K562 (cell line): ENCODE results near the gene NKX2-1. TPM values are rescaled to one million over a fixed set of nuclear protein-coding genes. Genes with fewer than 3 reads are reported as not detected.

Experiments
- ATAC-seq: fragments of 200-7000 bp; cut with Tn5 transposase; 3 replicates; pipeline ENCODE4 v1.9.1; 2020; ENCODE audit warnings: moderate library complexity
- BruUV-seq: library from RNA; stranded (reverse); fragments of 400-500 nt; replicated peaks from 2 replicates; lab custom pipeline; 2021; lab: Mats Ljungman, UMichigan
- CTCF ChIA-PET: fragments of 300-600 bp; formaldehyde crosslinking; extraction: SDS; loops from one replicate; lab custom pipeline; 2021; ENCODE audit warnings: low intra/inter-chr PET ratio; lab: Yijun Ruan, JAX
- POLR2A ChIA-PET: fragments of 300-600, 350-650 bp; sonication (Branson Sonifier 250); formaldehyde crosslinking; extraction: SDS; loops from one replicate; lab custom pipeline; 2021; ENCODE audit warnings: antibody characterized with exemption, inconsistent platforms; lab: Yijun Ruan, JAX
- DNase-seq, 4 experiments: peaks; one replicate each; pipeline versions ENCODE4 v3.0.0 to v3.0.0-alpha.2; 2011 to 2018; ENCODE audit warnings: low spot score in 3 of 4, mixed read lengths in 3 of 4; ENCODE audit errors: extremely low read depth in 1 of 4
- FAIRE-seq: peaks from 2 replicates; lab custom pipeline; 2011; peaks lifted over from hg19 to GRCh38; lab: Jason Lieb, UNC
- H2AFZ ChIP-seq: 2 replicates; pipeline ENCODE4 v1.6.0; 2011; ENCODE audit warnings: low read depth, low read length, control low read depth, inconsistent platforms
- H3K27ac ChIP-seq: fragments of 200-600 bp; 3 replicates; pipeline ENCODE4 v1.8.0; 2011; ENCODE audit warnings: low read depth, mild to moderate bottlenecking, control low read depth, inconsistent platforms, low read length, moderate library complexity, mixed read lengths; ENCODE audit errors: extremely low read depth
- H3K27me3 ChIP-seq, 2 experiments: fragments of 300-600 bp in 1 of 2; 2 replicates in 1 of 2; 3 replicates in 1 of 2; pipeline versions ENCODE4 v1.6.0 to v1.8.0; 2011; ENCODE audit warnings: inconsistent platforms in 2 of 2, low read length in 2 of 2, mild to moderate bottlenecking in 1 of 2, mixed read lengths in 1 of 2, moderate library complexity in 1 of 2; ENCODE audit not compliant: control insufficient read depth in 2 of 2, insufficient read depth in 2 of 2
- H3K36me3 ChIP-seq: fragments of 300-600 bp; 3 replicates; pipeline ENCODE4 v1.8.0; 2011; ENCODE audit warnings: mild to moderate bottlenecking, low read length, inconsistent platforms; ENCODE audit not compliant: control insufficient read depth, insufficient read depth
- H3K4me1 ChIP-seq, 2 experiments: fragments of 200-600 bp in 1 of 2; replicated peaks in 1 of 2; 2 replicates in 1 of 2; 3 replicates in 1 of 2; pipeline versions ENCODE4 v1.5.1 to v1.8.0; 2011; ENCODE audit warnings: inconsistent platforms in 2 of 2, low read length in 2 of 2, mild to moderate bottlenecking in 1 of 2, mixed read lengths in 1 of 2, moderate library complexity in 1 of 2; ENCODE audit not compliant: control insufficient read depth in 2 of 2, insufficient read depth in 2 of 2
- H3K4me2 ChIP-seq: 2 replicates; pipeline ENCODE4 v1.6.1; 2011; ENCODE audit warnings: low read length, control low read depth, inconsistent platforms, mixed read lengths; ENCODE audit not compliant: insufficient read depth
- H3K4me3 ChIP-seq: fragments of 200-600 bp; sonication (generic), shearing (Covaris generic); 2 replicates; pipeline ENCODE4 v1.5.1; 2016; ENCODE audit warnings: control low read depth, inconsistent platforms
- H3K79me2 ChIP-seq: fragments of 200-600 bp; 3 replicates; pipeline ENCODE4 v1.8.0; 2011; ENCODE audit warnings: low read length, inconsistent platforms; ENCODE audit not compliant: control insufficient read depth, insufficient read depth
- H3K9ac ChIP-seq, 2 experiments: 2 replicates each; pipeline versions ENCODE4 v1.6.0 to v1.6.1; 2011; ENCODE audit warnings: low read depth in 2 of 2, low read length in 2 of 2, control low read depth in 1 of 2, inconsistent platforms in 1 of 2, mild to moderate bottlenecking in 1 of 2, mixed read lengths in 1 of 2; ENCODE audit not compliant: insufficient read depth in 1 of 2
- H3K9me1 ChIP-seq: one replicate; pipeline ENCODE4 v1.6.0; 2011; ENCODE audit warnings: inconsistent platforms, mild to moderate bottlenecking, low read length, moderate library complexity; ENCODE audit not compliant: control insufficient read depth, insufficient read depth
- H3K9me3 ChIP-seq: replicated peaks from 2 replicates; pipeline ENCODE4 v1.5.1; 2011; ENCODE audit warnings: low read depth, low read length, inconsistent platforms; ENCODE audit not compliant: control insufficient read depth, insufficient read depth
- H4K20me1 ChIP-seq: replicated peaks from 2 replicates; pipeline ENCODE4 v1.6.1; 2011; ENCODE audit warnings: low read length, inconsistent platforms, mixed read lengths; ENCODE audit not compliant: control insufficient read depth, insufficient read depth
- BRF1 ChIP-seq: IDR thresholded peaks from 3 replicates; pipeline ENCODE4 v1.6.1; 2011; ENCODE audit warnings: borderline replicate concordance, mild to moderate bottlenecking; ENCODE audit not compliant: insufficient read length; ENCODE audit errors: extremely low read depth
- C11orf30 ChIP-seq: fragments of 450-650 bp; IDR thresholded peaks from 2 replicates; pipeline ENCODE4 v1.6.1; 2016; ENCODE audit warnings: low read depth, mild to moderate bottlenecking
- KDM1A ChIP-seq, 2 experiments: fragments of 450-650 bp; IDR thresholded peaks; 2 replicates each; pipeline ENCODE4 v1.6.1; 2016; ENCODE audit warnings: mild to moderate bottlenecking in 2 of 2
- KDM2B ChIP-seq: fragments of 250-450 bp; sonication (Bioruptor Pico); IDR thresholded peaks from 2 replicates; pipeline ENCODE4 v1.8.0; 2021; ENCODE audit warnings: mild to moderate bottlenecking, moderate library complexity
- NFRKB ChIP-seq: fragments of 450-650 bp; IDR thresholded peaks from 2 replicates; pipeline ENCODE4 v1.6.1; 2016; ENCODE audit warnings: low read depth
- PCBP2 ChIP-seq: fragments of 200-400 bp; formaldehyde crosslinking; IDR thresholded peaks from 2 replicates; pipeline ENCODE4 v1.6.1; 2018; ENCODE audit warnings: low read length, low read depth, mild to moderate bottlenecking, moderate library complexity; ENCODE audit not compliant: poor library complexity, severe bottlenecking
- PHB ChIP-seq: fragments of 250-450 bp; sonication (Bioruptor Pico); IDR thresholded peaks from 2 replicates; pipeline ENCODE4 v1.5.0; 2021
- ZNF23 ChIP-seq: fragments of 250-450 bp; sonication (Bioruptor Pico); IDR thresholded peaks from 2 replicates; pipeline ENCODE4 v1.4.0; 2020; ENCODE audit warnings: mild to moderate bottlenecking
- ZNF239 ChIP-seq: fragments of 250-450 bp; sonication (Bioruptor Pico); IDR thresholded peaks from 2 replicates; pipeline ENCODE4 v1.4.0; 2020; ENCODE audit warnings: mild to moderate bottlenecking
- ZNF589 ChIP-seq: fragments of 200-800 bp; sonication (Bioruptor generic); IDR thresholded peaks from 2 replicates; pipeline ENCODE4 v1.6.1; 2016; ENCODE audit warnings: low read depth, missing genetic modification characterization, missing compliant biosample characterization
- ZSCAN32 ChIP-seq: fragments of 450-650 bp; formaldehyde crosslinking; IDR thresholded peaks from 2 replicates; pipeline ENCODE4 v1.4.0; 2020; ENCODE audit warnings: mild to moderate bottlenecking, moderate library complexity
- WGBS: fragments of 100-300 bp; shearing (Covaris generic); methylation state at CpG from one replicate; pipeline ENCODE4 v1.1.6; 2016; ENCODE audit warnings: low coverage, mixed read lengths; ENCODE audit not compliant: insufficient coverage; ENCODE audit errors: missing lambda C conversion rate; 5-methylcytosine and 5-hydroxymethylcytosine counted together
- in situ Hi-C: fragments of 300-500 bp; cut with MboI; formaldehyde crosslinking; loops from 4 replicates; pipeline ENCODE4 v1.15.0; 2018; ENCODE audit warnings: inconsistent platforms, mixed read lengths
- intact Hi-C: fragments of 100-400 bp; cut with micrococcal nuclease; formaldehyde crosslinking; loops from 2 replicates; pipeline ENCODE4 v1.14.2; 2022
- polyA plus RNA-seq, 8 experiments: library from polyadenylated mRNA; depleted of rRNA in 4 of 8; stranded (reverse) in 5 of 8; unstranded in 3 of 8; fragments of >200 nt; fragmentation: Nextera tagmentation in 2 of 8; fragmentation: Illumina TruSeq in 1 of 8; extraction: Ambion mirVana in 2 of 8; extraction: Trizol in 1 of 8; gene quantifications; 2 replicates each; pipeline versions ENCODE4 v1.2.1 to v1.2.3, GENCODE V29; 2011 to 2014; ENCODE audit warnings: inconsistent platforms in 1 of 8, missing spikeins in 1 of 8
- total RNA-seq, 7 experiments: library from RNA; depleted of rRNA in 6 of 7; stranded (reverse); fragments of >200 nt in 6 of 7; fragmentation: Illumina TruSeq in 2 of 7; extraction: Trizol in 2 of 7; gene quantifications; 2 replicates each; pipeline versions ENCODE4 v1.2.1 to v1.2.3, GENCODE V29; 2011 to 2021; ENCODE audit warnings: low replicate concordance in 1 of 7
- TF ChIP-seq, protein P1 (sequence below): fragments of 450-650 bp; IDR thresholded peaks from 2 replicates; pipeline ENCODE4 v1.7.1; 2018; ENCODE audit warnings: mild to moderate bottlenecking, low read depth; ENCODE audit not compliant: partially characterized antibody
- TF ChIP-seq, protein P2 (sequence below): fragments of 250-450 bp; sonication (Bioruptor Pico); IDR thresholded peaks from 2 replicates; pipeline ENCODE4 v1.8.0; 2021; ENCODE audit warnings: moderate library complexity, mild to moderate bottlenecking, inconsistent platforms

NKX2-1 gene
- total and polyA plus RNA-seq, 9 of the 15 experiments (the other 6 are each of a cell fraction or from before 2014, with no cell fraction given), result 0.11 TPM; not detected in 8

DNA sequence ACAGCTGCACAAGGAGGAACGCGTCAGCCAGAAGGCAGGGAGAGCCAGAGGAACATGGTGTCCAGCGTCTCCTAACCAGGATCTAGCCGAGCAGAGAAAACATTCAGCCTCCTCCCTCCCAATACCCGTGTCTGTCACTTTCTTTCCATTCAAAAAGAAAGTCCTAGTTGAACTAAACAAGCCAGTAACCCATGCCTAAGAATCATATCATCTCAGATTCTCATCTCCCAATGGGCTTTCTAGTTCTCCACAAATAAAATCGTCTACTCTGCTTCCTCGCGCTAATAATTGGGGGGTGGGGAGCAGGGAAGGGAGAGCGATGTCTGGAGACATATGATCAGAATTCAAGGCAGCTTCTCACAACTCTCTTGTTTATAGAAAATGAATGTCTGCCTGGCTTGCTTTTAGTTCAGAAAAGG lies 7.4 kb downstream of the NKX2-1 start (continued):
- TF ChIP-seq, protein P1, sequence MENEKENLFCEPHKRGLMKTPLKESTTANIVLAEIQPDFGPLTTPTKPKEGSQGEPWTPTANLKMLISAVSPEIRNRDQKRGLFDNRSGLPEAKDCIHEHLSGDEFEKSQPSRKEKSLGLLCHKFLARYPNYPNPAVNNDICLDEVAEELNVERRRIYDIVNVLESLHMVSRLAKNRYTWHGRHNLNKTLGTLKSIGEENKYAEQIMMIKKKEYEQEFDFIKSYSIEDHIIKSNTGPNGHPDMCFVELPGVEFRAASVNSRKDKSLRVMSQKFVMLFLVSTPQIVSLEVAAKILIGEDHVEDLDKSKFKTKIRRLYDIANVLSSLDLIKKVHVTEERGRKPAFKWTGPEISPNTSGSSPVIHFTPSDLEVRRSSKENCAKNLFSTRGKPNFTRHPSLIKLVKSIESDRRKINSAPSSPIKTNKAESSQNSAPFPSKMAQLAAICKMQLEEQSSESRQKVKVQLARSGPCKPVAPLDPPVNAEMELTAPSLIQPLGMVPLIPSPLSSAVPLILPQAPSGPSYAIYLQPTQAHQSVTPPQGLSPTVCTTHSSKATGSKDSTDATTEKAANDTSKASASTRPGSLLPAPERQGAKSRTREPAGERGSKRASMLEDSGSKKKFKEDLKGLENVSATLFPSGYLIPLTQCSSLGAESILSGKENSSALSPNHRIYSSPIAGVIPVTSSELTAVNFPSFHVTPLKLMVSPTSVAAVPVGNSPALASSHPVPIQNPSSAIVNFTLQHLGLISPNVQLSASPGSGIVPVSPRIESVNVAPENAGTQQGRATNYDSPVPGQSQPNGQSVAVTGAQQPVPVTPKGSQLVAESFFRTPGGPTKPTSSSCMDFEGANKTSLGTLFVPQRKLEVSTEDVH, result no peak
- no peak for TF ChIP-seq ZNF23 (CRISPR knock-in tag)
- TF ChIP-seq PCBP2, result no peak

- no peak for DNase-seq
- BruUV-seq, result no TSS peak
- H3K36me3 ChIP-seq, result no peaks in the 10 kb centered on the region
- WGBS, result 3% methylated on average over 6 of the region's 7 CpGs
- no peak for FAIRE-seq
- CTCF ChIA-PET, result interaction anchor here (0.6 kb wide), 1 partner anchor 443 kb away, joined by 3 read pairs; no protein-coding TSS in a partner anchor
- H3K9ac ChIP-seq, result no peak overlapping the region
- intact Hi-C loops (no loop called here), in situ Hi-C loops (no loop called here)
- no peaks in the 10 kb centered on the region for H3K9me3 ChIP-seq
- H3K27me3 ChIP-seq, result peaks cover 35 to 63% of the 10 kb centered on the region in 2 experiments
- no peaks in the 10 kb centered on the region; a peak in 2 of 5 replicates for H3K4me1 ChIP-seq
- POLR2A ChIA-PET, result no interaction called here
- H3K27ac ChIP-seq, result no peak overlapping the region
- no peak for ATAC-seq
- no peak overlapping the region for H3K4me2 ChIP-seq
- H3K9me1 ChIP-seq, result no peaks in the 10 kb centered on the region
- no peaks in the 10 kb centered on the region for H4K20me1 ChIP-seq
- no peak overlapping the region for H3K4me3 ChIP-seq
- no peaks in the 10 kb centered on the region for H3K79me2 ChIP-seq
- no peak overlapping the region for H2AFZ ChIP-seq
- TF ChIP-seq KDM1A (IDR thresholded peaks at IDR 0.05) (no peak), NFRKB (no peak), PCBP2 (no peak), PHB (CRISPR knock-in tag) (no peak), ZNF239 (CRISPR knock-in tag) (no peak), BRF1 (no peak), ZNF589 (CRISPR knock-in tag) (no peak), KDM2B (CRISPR knock-in tag) (no peak), C11orf30 (no peak), ZSCAN32 (CRISPR knock-in tag) (no peak)
- TF ChIP-seq, protein P2, sequence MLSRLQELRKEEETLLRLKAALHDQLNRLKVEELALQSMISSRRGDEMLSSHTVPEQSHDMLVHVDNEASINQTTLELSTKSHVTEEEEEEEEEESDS (CRISPR knock-in tag), result no peak
Measured at GRCh38 chr14:36511981-36512584, 7.9 kb downstream of the NKX2-1 start.
